WTC11 (cell line): Measurements from ENCODE around the gene IGFBP1. TPM values are rescaled to one million over a fixed set of nuclear protein-coding genes. Genes with fewer than 3 reads are reported as not detected.

Source experiments
- ATAC-seq: fragments of 200-7000 bp; cut with Tn5 transposase; 2 replicates; pipeline ENCODE4 v1.10.0; 2021; ENCODE audit warnings: mild to moderate bottlenecking, moderate library complexity
- CTCF ChIA-PET: fragments of 300-600 bp; sonication (Branson Sonifier 250); formaldehyde crosslinking; loops from one replicate; lab custom pipeline; 2021; ENCODE audit warnings: antibody characterized with exemption; lab: Charles Lee
- POLR2A ChIA-PET: fragments of 350-600 bp; sonication (Branson Sonifier 250); formaldehyde crosslinking; loops from one replicate; lab custom pipeline; 2021; ENCODE audit warnings: antibody characterized with exemption; lab: Charles Lee
- DNase-seq: peaks from one replicate; pipeline ENCODE4 v3.0.0; 2021; ENCODE audit warnings: low spot score
- H3K27ac Mint-ChIP-seq: 2 replicates; pipeline ENCODE4 v1.8.0; 2021; ENCODE audit warnings: mixed read lengths
- H3K27me3 Mint-ChIP-seq: 2 replicates; pipeline ENCODE4 v1.8.0; 2021; ENCODE audit warnings: low read depth, mild to moderate bottlenecking, moderate library complexity, mixed read lengths
- H3K36me3 Mint-ChIP-seq: 2 replicates; pipeline ENCODE4 v1.8.0; 2021; ENCODE audit warnings: mixed read lengths
- H3K4me1 Mint-ChIP-seq: 2 replicates; pipeline ENCODE4 v1.8.0; 2022; ENCODE audit warnings: mixed read lengths
- H3K4me3 Mint-ChIP-seq: 2 replicates; pipeline ENCODE4 v1.8.0; 2021; ENCODE audit warnings: mild to moderate bottlenecking, moderate library complexity, mixed read lengths
- H3K9me3 Mint-ChIP-seq: 2 replicates; pipeline ENCODE4 v1.8.0; 2021; ENCODE audit warnings: mixed read lengths
- ARID4B ChIP-seq: sonication (generic); formaldehyde crosslinking; IDR thresholded peaks from 2 replicates; pipeline ENCODE4 v1.8.0; 2023; ENCODE audit warnings: missing genetic modification reagents, mild to moderate bottlenecking, borderline replicate concordance
- E2F5 ChIP-seq: sonication (generic); formaldehyde crosslinking; IDR thresholded peaks from 2 replicates; pipeline ENCODE4 v1.8.1; 2022; ENCODE audit warnings: mild to moderate bottlenecking, moderate library complexity, missing genetic modification reagents
- PREB ChIP-seq: sonication (generic); formaldehyde crosslinking; IDR thresholded peaks from 2 replicates; pipeline ENCODE4 v1.8.1; 2022; ENCODE audit warnings: mild to moderate bottlenecking, missing genetic modification reagents, moderate library complexity, borderline replicate concordance
- TEAD4 ChIP-seq: sonication (generic); formaldehyde crosslinking; IDR thresholded peaks from 2 replicates; pipeline ENCODE4 v1.8.0; 2022; ENCODE audit warnings: mild to moderate bottlenecking, missing genetic modification reagents
- ZSCAN18 ChIP-seq: fragments of 250-450 bp; sonication (Bioruptor Pico); IDR thresholded peaks from 2 replicates; pipeline ENCODE4 v2.1.2; 2022; ENCODE audit warnings: mild to moderate bottlenecking, moderate library complexity
- total RNA-seq: library from RNA; stranded (reverse); gene quantifications from 3 replicates; pipeline ENCODE4 v1.2.3, GENCODE V29; 2021

Gene IGFBP1
- total RNA-seq, 1 experiment from 2014 or later = 0.37 TPM

GRCh38 chr7:45927721-45928120 is 39.4 kb downstream of the IGFBP1 start:
- H3K4me1 Mint-ChIP-seq = peaks cover 25% of the 10 kb centered on the region

GRCh38 chr7:45930967-45931366 is 42.7 kb downstream of the IGFBP1 start:
- ChIA-PET POLR2A (no interaction called here), CTCF (no interaction called here)
- H3K4me1 Mint-ChIP-seq = no peaks in the 10 kb centered on the region
- H3K4me3 Mint-ChIP-seq = no peak overlapping the region
- H3K27me3 Mint-ChIP-seq = no peaks in the 10 kb centered on the region
- no peak for ATAC-seq
- DNase-seq = no peak
- no peaks in the 10 kb centered on the region for H3K36me3 Mint-ChIP-seq
- peaks cover 14% of the 10 kb centered on the region; the same call in 1 of the 2 replicates for H3K9me3 Mint-ChIP-seq
- no peak for TF ChIP-seq ARID4B (CRISPR knock-in tag)
- no peak overlapping the region for H3K27ac Mint-ChIP-seq

More at GRCh38 chr7:45927721-45928120, 39.4 kb downstream of the IGFBP1 start:
- DNase-seq = no peak
- Mint-ChIP-seq H3K27ac (no peak overlapping the region), H3K4me3 (no peak overlapping the region), H3K9me3 (peaks cover 10% of the 10 kb centered on the region; the same call in 1 of the 2 replicates), H3K27me3 (peaks cover 19% of the 10 kb centered on the region), H3K36me3 (no peaks in the 10 kb centered on the region)
- no peak for ATAC-seq
- ChIA-PET POLR2A (no interaction called here), CTCF (no interaction called here)
- no peak for TF ChIP-seq ARID4B (CRISPR knock-in tag)
- no peak for TF ChIP-seq PREB (CRISPR knock-in tag)
- no peak for TF ChIP-seq TEAD4 (CRISPR knock-in tag)
- TF ChIP-seq E2F5 (CRISPR knock-in tag) = no peak

GRCh38 chr7:45937301-45937700 is 49.0 kb downstream of the IGFBP1 start:
- ChIA-PET POLR2A (no interaction called here), CTCF (interaction anchor here (0.6 to 3.6 kb wide), 2 partner anchors 15 to 408 kb away, joined by 3 to 16 read pairs; partner anchors contain the start of gene IGFBP3)
- no peaks in the 10 kb centered on the region for H3K27me3 Mint-ChIP-seq

More at GRCh38 chr7:45937301-45937700, 49.0 kb downstream of the IGFBP1 start:
- Mint-ChIP-seq H3K27ac (no peak overlapping the region), H3K9me3 (peaks cover 15% of the 10 kb centered on the region), H3K4me1 (0 out of 2 replicates have a peak, but pooled peaks cover 2% of the 10 kb centered on the region)
- DNase-seq (no peak), ATAC-seq (no peak)
- TF ChIP-seq ZSCAN18 (CRISPR knock-in tag) = no peak
- TF ChIP-seq, all 79 proteins: peak for 0
- H3K36me3 Mint-ChIP-seq = peaks cover 2% of the 10 kb centered on the region; the same call in 1 of the 2 replicates
- no peak overlapping the region for H3K4me3 Mint-ChIP-seq
